ENCODE results near the gene CADPS.

The CADPS gene

DNA sequence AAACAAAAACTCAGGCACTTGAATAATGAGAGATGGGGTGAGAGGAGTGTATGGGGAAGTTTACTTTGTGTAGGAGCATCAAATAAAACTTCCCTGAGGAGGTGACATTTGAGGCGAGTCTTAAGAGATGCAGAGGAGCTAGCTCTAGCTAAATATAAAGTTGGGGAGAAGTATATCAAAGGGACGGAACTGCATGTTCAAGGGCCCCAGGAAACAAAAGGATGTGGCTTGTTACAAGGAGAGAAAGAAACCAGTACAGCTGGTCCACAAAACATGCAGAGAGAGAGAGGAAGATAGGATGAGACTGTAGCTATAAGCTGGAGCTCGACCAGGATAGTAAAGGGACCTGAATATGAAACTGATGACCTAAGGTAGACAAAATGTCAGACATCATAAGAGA lies 519.5 kb downstream of the CADPS start:
- DNase-seq (ENCODE audit: low read depth in 2 of 2), result no peak

Data from stimulated activated CD4-positive, alpha-beta T cell treated with anti-CD3 and anti-CD28 coated beads, Interleukin-1b, Interleukin-23, amount 100 ng/mL, for 1 hour (primary cell).